ENCODE measurements around the gene TACR2.

The TACR2 gene

GRCh38 chr10:69419096-69419743 lies 2.5 kb upstream of the TACR2 start:
- no peak for DNase-seq (ENCODE audit: low read depth)

- DNase-seq (ENCODE audit: low read depth) = no peak
Observed at GRCh38 chr10:69418052-69418752, 1.5 kb upstream of the TACR2 start.

GRCh38 chr10:69417542-69417941 lies 824 bp upstream of the TACR2 start:
- DNase-seq (ENCODE audit: low read depth) = no peak

- no peak for DNase-seq (ENCODE audit: low read depth)
Observed at GRCh38 chr10:69415951-69416350, 767 bp downstream of the TACR2 start.

- no peak for DNase-seq (ENCODE audit: low read depth)
Observed at GRCh38 chr10:69415049-69415448, 1.7 kb downstream of the TACR2 start.

GRCh38 chr10:69414036-69415018 lies 2.4 kb downstream of the TACR2 start:
- no peak for DNase-seq (ENCODE audit: low read depth)

GRCh38 chr10:69413221-69413865 lies 3.4 kb downstream of the TACR2 start:
- no peak for DNase-seq (ENCODE audit: low read depth)

- no peak for DNase-seq (ENCODE audit: low read depth)
Observed at GRCh38 chr10:69412232-69412790, 4.4 kb downstream of the TACR2 start.

- no peak for DNase-seq (ENCODE audit: low read depth)
Observed at GRCh38 chr10:69411476-69411875, 5.2 kb downstream of the TACR2 start.

- no peak for DNase-seq (ENCODE audit: low read depth)
Observed at GRCh38 chr10:69410487-69410886, 6.2 kb downstream of the TACR2 start.

- DNase-seq (ENCODE audit: low read depth) = no peak
Observed at GRCh38 chr10:69409968-69410367, 6.8 kb downstream of the TACR2 start.

GRCh38 chr10:69409176-69409495 lies 7.6 kb downstream of the TACR2 start:
- DNase-seq (ENCODE audit: low read depth) = no peak

- peak; percentile 77 for DNase-seq (ENCODE audit: low read depth)
Observed at GRCh38 chr10:69408318-69409175, 8.2 kb downstream of the TACR2 start.

- DNase-seq (ENCODE audit: low read depth) = no peak
Observed at GRCh38 chr10:69407621-69408301, 9.0 kb downstream of the TACR2 start.

GRCh38 chr10:69406816-69407580 lies 9.7 kb downstream of the TACR2 start:
- DNase-seq (ENCODE audit: low read depth) = no peak

GRCh38 chr10:69406302-69406811 lies 10.4 kb downstream of the TACR2 start:
- no peak for DNase-seq (ENCODE audit: low read depth)

GRCh38 chr10:69405221-69405620 lies 11.5 kb downstream of the TACR2 start:
- DNase-seq (ENCODE audit: low read depth) = no peak

GRCh38 chr10:69404786-69405185 lies 11.9 kb downstream of the TACR2 start:
- DNase-seq (ENCODE audit: low read depth) = no peak

- DNase-seq (ENCODE audit: low read depth) = no peak
Observed at GRCh38 chr10:69403519-69403918, 13.2 kb downstream of the TACR2 start.

Data from stimulated activated CD8-positive, alpha-beta memory T cell treated with anti-CD3 and anti-CD28 coated beads, Interleukin-15, amount 100 ng/mL, for 1 hour (primary cell).